Measurements from ENCODE around the gene MPV17L2. TPM values are rescaled to one million over a fixed set of nuclear protein-coding genes. Genes with fewer than 3 reads are reported as not detected.

Gene MPV17L2
- total RNA-seq = 12.0 TPM
- long read RNA-seq, transcript MPV17L2-204 (5 exons, 1,408 nt) = major isoform, 11 of 14 reads
- long read RNA-seq, partial matches to known transcripts = 3 of 14 reads
- long read RNA-seq, other reads (novel, unspliced or antisense) = 0 of 14 reads

- DNase-seq (ENCODE audit: missing footprints) (peak; percentile 100), ATAC-seq (peak; percentile 97)
- intact Hi-C loops (cut with DNase I) = no loop called here
Measured at GRCh38 chr19:18192673-18193387, at the start of gene MPV17L2. Gene MPV17L2 (plus strand): TSS chr19:18193218. CDS start chr19:18193282, 64 bp downstream.

DNA sequence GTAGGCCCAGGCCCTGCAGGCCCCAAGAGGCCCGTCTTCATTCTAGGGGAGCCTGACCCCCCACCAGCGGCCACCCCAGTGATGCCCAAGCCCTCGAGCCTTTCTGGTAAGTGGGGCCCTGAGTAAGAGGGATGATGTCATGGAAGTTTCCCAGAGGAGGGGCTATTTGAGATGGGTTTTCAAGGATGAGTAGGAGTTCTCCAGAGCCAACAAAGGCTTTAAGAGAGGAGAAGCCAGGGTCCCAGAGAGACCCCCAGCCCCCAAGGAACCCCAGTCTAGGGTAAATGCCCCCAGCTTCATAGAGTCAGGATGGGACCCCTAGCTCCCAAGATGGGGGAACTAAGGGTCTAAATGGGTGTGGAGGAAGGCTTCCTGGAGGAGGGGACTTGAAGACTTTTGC lies 49.1 kb upstream of the MPV17L2 start:
- ATAC-seq (no peak), DNase-seq (ENCODE audit: missing footprints) (no peak)
- intact Hi-C loops (cut with DNase I) = no loop called here

DNA sequence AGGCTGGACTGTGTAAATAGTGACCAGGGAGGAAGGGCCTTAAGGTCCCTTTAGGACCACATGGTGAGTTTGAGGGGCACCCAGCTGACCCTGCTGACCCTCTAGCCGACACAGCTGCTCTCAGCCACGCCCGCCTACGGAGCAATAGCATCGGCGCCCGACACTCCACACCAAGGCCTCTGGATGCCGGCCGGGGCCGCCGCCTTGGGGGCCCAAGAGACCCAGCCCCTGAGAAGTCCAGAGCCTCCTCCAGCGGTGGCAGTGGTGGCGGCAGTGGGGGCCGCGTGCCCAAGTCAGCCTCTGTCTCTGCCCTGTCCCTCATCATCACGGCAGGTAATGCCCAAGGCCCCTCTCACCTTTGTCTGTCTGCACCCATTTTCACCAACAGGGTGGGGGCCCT lies 48.7 kb upstream of the MPV17L2 start:
- no peak for ATAC-seq
- DNase-seq (ENCODE audit: missing footprints) = no peak
- intact Hi-C loops (cut with DNase I) = no loop called here

DNA sequence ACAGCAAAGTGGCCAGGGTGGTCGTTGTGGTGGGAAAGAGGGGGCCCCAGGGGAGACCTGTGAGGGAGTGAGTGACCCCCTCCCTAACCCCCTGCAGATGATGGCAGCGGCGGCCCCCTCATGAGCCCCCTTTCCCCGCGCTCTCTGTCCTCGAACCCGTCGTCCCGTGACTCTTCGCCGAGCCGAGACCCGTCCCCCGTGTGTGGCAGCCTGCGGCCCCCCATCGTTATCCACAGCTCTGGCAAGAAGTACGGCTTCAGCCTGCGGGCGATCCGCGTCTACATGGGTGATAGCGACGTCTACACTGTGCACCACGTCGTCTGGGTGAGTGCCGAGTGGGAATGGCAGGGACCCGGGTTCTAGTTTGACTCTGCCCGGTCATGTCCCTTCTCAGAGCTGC lies 48.1 kb upstream of the MPV17L2 start:
- intact Hi-C loops (cut with DNase I) = no loop called here
- DNase-seq (ENCODE audit: missing footprints) = no peak
- ATAC-seq = no peak

- ATAC-seq (no peak), DNase-seq (ENCODE audit: missing footprints) (no peak)
- intact Hi-C loops (cut with DNase I) = no loop called here
Measured at GRCh38 chr19:18145391-18145999, 47.5 kb upstream of the MPV17L2 start.

DNA sequence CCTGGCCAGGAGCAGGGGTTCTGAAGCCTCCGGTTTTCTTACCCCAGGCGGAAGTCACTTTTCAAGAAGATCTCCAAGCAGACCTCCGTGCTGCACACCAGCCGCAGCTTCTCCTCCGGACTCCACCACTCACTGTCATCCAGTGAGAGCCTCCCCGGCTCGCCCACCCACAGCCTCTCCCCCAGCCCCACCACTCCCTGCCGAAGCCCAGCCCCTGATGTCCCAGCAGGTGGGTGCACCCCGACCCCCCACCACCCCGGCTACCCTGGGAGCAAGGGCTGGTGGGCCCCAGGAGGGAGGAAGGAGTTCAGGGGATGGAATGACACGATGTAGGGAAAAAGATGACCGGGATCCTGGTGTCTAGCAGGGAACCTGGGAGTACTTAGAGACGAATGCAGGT lies 45.6 kb upstream of the MPV17L2 start:
- DNase-seq (ENCODE audit: missing footprints) = no peak
- intact Hi-C loops (cut with DNase I) = no loop called here
- ATAC-seq = no peak

GRCh38 chr19:18149596-18149975 lies 43.4 kb upstream of the MPV17L2 start:
- ATAC-seq = no peak
- DNase-seq (ENCODE audit: missing footprints) = no peak
- intact Hi-C loops (cut with DNase I) = no loop called here

DNA sequence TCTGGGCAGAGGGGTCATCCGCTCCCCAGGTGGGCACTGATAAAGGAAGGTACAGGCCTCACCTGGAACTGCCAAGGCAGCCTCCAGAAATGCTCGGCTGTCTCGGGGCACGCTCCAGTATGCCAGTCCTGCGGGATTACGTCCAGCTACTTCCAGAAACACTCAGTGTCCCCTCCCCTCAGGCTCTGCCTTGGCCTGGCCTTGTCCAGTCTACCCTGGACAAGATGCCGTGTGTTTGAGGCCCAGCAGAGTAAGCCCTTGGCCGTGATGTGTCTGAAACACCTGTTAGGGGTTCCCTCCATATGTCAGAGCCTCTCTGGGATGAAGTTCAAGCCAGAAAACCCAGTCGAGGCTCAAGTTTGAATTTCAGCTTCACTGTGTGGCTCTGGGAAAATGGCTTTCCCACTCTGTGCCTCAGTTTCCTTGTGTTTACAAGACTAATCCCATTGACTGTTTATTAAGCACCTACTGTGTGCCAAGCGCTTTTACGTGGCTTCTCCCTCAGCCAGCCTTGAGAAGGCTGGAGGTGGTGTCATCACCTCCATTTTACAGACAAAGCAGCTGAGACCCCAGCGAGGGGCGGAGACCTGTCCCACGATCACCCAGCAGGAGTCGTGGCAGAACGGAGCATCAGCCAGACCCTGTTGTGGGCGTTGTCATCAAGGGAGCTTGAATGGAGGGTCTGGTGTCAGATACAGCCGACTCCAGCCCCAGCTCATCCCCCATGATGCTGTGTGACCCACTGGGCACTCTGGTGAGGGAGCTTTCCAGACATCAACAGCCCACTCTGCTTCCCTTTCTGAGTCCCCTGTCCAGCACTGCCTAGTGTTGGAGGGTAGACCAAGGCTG lies 42.0 kb upstream of the MPV17L2 start:
- intact Hi-C loops (cut with DNase I) = loop anchor here (5.0 kb wide), 1 partner anchor 51 kb away; the partner anchor contains the start of gene RAB3A
- DNase-seq (ENCODE audit: missing footprints) (no peak), ATAC-seq (no peak)

DNA sequence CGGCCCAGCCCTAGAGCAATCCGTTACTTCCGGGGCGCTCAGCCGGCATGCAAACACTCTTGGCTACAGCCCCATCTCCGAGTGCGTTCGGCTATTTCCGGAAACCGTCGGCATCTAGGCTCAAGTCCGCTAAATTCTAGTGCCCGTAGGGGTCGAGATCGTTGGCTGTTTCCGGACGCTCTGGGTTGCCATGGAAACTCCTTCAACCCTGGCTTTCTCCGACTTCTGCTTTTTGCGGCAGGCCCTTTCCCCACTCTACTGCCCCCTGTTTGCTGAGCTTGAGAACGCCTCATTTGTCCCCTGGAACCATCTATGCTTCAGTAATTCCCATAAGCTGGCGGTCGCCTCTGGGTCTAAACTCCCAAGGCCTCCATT lies 40.6 kb upstream of the MPV17L2 start:
- peak; percentile 97 for DNase-seq (ENCODE audit: missing footprints)
- peak; percentile 77 for ATAC-seq
- intact Hi-C loops (cut with DNase I) = loop anchor here (2.0 to 5.0 kb wide), 2 partner anchors 34 to 50 kb away; partner anchors contain the start of gene RAB3A

DNA sequence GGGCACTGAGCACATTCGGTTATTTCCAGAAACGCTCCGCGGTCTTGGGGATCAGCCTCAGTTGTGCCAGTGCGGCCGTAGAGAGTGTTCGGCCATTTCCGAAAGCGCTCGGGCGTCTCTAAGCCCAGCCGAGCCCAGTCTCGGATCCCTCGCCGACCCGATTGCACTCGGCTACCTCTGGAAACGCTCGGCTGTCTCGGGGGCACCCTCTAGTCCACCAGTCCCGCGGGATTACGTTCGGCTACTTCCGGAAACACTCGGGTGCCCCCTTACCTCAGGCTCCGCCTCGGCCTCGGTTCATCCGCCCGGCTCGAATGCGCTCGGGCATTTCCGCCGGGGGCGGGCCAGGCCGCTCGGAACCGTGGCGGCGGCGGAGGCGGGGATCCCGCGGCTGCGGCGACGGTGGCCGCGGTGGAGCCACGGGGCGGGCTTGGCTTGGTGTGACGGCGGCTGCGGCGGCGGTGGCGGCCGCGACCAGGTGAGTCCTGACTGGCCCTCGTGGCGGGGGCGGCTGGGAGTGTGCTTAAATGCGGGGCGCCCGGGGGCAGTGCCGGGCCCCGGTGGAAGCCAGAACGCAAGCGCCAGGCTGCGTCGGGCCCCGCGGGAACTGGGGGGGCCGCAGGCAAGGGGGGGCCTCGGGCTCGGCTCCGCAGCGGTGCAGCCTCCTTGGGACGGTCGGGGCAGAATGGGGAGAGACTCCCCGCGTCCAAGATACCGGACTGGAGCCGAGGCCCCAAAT lies 40.0 kb upstream of the MPV17L2 start, which contains the start of gene PIK3R2:
PIK3R2 (plus strand) TSS at position 347 of the 739 bp plus-strand sequence. CDS start 2,717 bp downstream, outside the sequence.
- ATAC-seq = peak; percentile 93
- intact Hi-C loops (cut with DNase I) = loop anchor here (2.0 to 5.0 kb wide), 2 partner anchors 34 to 49 kb away; partner anchors contain the start of gene RAB3A
- peak; percentile 99 for DNase-seq (ENCODE audit: missing footprints)

DNA sequence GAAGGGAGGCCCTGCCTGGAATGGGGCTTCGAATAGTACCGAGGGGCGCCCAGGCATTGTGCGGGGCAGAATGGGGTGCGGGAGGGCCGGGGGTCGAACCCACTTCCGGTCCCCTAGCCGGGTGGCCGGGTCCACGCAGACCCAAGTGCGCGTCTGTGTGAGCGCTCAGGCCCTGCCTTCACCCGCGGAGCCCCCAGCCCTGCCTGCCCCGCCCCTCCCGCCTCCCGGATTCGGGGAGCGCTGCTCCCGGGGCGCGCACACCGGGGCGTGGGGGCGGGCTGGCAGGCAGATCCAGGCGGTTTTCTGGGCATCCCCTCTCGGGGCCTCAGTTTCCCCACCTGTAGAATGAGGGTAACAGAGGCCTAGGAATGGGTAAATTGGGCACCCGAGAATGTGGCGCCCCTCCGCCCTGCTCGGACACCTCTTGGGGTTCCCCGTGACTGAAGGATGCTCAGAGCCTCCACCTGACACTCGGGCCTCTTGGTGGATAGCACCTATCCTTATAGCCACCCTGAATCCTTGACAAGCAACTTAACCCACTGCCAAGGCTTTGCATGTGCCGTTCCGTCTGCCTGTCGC lies 39.4 kb upstream of the MPV17L2 start:
- no peak for ATAC-seq
- intact Hi-C loops (cut with DNase I) = loop anchor here (2.0 to 5.0 kb wide), 2 partner anchors 35 to 49 kb away; partner anchors contain the start of gene RAB3A
- no peak for DNase-seq (ENCODE audit: missing footprints)

DNA sequence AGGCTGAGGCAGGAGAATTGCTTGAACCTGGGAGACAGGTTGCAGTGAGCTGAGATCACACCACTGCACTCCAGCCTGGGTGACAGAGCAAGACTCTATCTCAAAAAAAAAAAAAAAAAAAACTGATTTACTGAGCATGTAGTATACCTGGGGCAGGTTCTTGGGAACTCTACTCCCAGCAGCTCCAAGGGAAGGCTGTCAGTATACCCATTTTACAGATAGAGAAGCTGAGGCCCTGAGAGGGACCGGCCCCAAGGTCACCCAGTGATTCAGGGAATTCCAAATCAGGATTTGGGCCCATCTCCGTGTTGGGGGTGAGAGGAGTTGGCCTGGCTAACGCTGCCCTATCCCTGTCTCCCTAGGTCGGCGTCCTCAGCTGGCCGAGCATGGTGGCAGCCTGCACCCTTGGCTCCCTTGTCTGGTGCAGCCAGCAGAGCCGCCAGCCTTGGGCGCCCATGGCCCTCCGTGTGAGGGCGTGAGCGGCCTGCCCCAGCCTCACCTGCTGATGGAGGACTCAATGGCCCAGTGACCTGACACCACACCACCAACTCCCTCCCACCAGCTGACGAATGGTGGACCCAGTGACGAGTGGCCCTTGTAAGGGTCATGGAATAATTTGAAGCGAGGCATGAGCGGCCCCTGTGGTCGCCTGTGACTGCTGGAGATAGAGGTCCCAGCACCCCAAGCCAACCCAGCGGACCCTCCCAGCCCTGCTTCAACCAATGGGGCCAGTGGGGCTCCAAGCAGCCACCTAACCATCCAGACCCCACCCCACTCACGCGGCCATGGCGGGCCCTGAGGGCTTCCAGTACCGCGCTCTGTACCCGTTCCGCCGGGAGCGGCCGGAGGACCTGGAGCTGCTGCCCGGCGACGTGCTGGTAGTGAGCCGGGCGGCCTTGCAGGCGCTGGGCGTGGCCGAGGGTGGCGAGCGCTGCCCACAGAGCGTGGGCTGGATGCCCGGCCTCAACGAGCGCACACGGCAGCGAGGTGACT lies 37.6 kb upstream of the MPV17L2 start:
- intact Hi-C loops (cut with DNase I) = no loop called here
- no peak for ATAC-seq
- no peak for DNase-seq (ENCODE audit: missing footprints)

- intact Hi-C loops (cut with DNase I) = no loop called here
- DNase-seq (ENCODE audit: missing footprints) (no peak), ATAC-seq (no peak)
Measured at GRCh38 chr19:18156268-18156667, 36.8 kb upstream of the MPV17L2 start.

DNA sequence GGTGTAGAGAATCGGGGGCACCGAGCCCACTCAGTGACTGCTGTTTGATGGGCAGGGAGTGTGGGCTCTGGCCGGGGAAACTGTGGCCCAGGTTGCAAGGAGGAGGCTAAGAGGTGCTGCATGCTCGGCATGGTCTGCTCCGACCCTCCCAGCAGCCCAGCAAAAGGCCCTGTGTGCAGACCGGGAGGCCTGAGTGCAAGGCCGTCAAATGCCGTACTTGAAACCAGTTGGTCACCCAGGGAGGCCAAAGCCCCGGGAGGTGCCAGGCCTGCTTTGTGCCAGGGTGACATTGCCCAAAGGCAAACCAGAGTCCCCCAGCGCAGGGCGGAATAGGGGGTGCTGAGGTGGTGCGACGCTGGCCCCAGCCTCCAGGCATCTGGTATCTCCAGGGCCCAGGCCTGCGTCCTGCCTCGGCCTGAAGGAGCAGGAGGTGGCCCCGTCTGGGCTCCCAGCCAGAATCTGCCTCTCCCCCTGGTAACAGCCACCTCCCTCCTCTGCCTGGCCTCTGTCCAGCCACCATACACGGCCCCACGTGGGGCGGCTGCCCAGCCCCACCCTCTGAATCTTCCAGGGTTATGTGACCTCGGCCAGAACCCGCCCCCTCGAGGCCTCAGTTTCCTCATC lies 36.1 kb upstream of the MPV17L2 start:
- intact Hi-C loops (cut with DNase I) = no loop called here
- ATAC-seq (peak; percentile 10), DNase-seq (ENCODE audit: missing footprints) (peak; percentile 88)

GRCh38 chr19:18157465-18158063 lies 35.5 kb upstream of the MPV17L2 start:
- no peak for ATAC-seq
- DNase-seq (ENCODE audit: missing footprints) = no peak
- intact Hi-C loops (cut with DNase I) = no loop called here

- no peak for ATAC-seq
- no peak for DNase-seq (ENCODE audit: missing footprints)
- intact Hi-C loops (cut with DNase I) = no loop called here
Measured at GRCh38 chr19:18158467-18158866, 34.6 kb upstream of the MPV17L2 start.
